Astrocyte of the cerebellum (primary cell): ENCODE measurements around the gene SCUBE2.

Source experiments
- DNase-seq: peaks from one replicate; pipeline ENCODE4 v3.0.0-alpha.2; 2011; ENCODE audit warnings: low read depth
- H3K4me3 ChIP-seq: 2 replicates; pipeline ENCODE4 v1.5.1; 2011; ENCODE audit warnings: mild to moderate bottlenecking, low read depth, low read length, moderate library complexity
- in situ Hi-C: cut with HindIII; loops from 2 replicates; pipeline ENCODE4 v1.10.0; 2017; ENCODE audit warnings: low sequenced_read_pairs
- TF ChIP-seq, protein P1 (sequence below): IDR thresholded peaks from 2 replicates; pipeline ENCODE4 v1.5.1; 2012; ENCODE audit warnings: low read length, low read depth, moderate library complexity, mild to moderate bottlenecking; ENCODE audit errors: missing control alignments

Gene SCUBE2

DNA sequence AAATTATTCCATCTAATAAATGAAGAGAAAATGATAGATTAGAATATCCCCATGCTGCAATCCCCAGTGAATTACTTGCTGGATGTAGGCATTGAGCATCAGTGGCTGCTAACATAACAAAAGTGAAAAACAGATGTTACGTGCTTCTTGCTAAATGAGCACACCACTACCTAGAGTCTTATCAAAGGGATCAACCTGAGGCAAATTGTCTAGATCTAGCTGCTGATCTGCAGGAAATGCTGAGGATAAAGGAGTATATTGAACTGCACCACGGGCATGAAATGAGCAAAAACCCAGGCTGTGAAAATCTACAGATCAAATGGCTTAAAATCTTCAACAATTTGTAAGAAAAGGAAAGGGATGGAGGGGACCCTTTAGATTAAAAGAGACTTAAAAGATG is 45.3 kb upstream of the SCUBE2 start:
- H3K4me3 ChIP-seq, result no peak overlapping the region
- in situ Hi-C loops, result no loop called here
- TF ChIP-seq, protein P1, sequence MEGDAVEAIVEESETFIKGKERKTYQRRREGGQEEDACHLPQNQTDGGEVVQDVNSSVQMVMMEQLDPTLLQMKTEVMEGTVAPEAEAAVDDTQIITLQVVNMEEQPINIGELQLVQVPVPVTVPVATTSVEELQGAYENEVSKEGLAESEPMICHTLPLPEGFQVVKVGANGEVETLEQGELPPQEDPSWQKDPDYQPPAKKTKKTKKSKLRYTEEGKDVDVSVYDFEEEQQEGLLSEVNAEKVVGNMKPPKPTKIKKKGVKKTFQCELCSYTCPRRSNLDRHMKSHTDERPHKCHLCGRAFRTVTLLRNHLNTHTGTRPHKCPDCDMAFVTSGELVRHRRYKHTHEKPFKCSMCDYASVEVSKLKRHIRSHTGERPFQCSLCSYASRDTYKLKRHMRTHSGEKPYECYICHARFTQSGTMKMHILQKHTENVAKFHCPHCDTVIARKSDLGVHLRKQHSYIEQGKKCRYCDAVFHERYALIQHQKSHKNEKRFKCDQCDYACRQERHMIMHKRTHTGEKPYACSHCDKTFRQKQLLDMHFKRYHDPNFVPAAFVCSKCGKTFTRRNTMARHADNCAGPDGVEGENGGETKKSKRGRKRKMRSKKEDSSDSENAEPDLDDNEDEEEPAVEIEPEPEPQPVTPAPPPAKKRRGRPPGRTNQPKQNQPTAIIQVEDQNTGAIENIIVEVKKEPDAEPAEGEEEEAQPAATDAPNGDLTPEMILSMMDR, result no peak
- no peak for DNase-seq

DNA sequence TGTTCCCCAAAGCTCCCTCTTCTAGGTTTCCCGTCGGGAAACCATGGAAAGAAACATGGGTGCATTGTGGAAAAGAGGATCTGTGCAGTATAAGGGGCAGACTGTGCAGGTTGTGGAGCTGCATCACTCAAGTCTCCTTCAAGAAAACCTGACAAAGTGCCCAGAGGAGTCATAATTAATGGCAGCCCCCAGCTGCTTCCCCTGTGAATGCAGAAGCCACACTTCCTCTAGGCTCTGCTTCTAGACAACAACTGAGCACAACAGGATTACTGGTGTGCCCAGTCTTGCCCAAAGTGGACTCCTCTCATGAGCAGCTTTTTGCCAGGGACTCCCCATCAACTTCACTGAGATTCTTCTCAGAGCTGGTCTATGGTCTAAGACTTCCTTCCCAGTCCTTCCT is 42.6 kb upstream of the SCUBE2 start:
- in situ Hi-C loops, result no loop called here
- H3K4me3 ChIP-seq, result no peak overlapping the region
- TF ChIP-seq, protein P1, result no peak

DNA sequence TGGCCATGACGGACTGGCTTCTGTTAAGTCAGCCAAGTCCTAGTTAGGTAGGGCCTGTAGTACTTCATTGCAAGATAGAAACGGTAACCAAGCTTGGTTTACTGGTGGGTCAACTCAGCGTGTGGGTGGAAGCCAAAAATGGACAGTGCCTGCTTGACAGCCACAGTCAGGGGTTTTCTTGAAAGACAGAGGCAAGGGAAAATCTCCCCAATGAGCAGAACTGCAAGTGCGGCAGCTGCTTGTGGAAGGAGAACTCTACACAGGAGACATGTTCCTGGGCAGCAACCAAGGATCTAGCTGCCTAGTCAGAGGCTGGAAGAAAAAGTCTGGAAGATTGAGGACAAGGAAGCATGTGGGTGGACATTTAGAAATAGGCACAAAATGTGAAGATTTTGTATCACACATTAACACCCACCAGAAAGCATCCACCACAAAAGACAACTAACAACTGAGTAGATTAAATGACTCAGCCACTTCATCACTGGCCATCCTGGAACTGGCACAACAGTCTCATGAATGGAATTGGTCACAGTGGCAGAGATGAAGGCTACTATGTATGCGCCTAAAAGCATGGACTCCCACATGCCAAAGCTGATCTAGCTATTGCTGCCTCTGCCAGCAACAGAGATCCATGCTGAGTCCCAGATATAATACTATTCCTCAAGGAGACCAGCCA is 40.9 kb upstream of the SCUBE2 start:
- no peak for DNase-seq
- TF ChIP-seq, protein P1, result no peak
- H3K4me3 ChIP-seq, result no peak overlapping the region
- in situ Hi-C loops, result no loop called here

More for the DNA sequence above, 42.6 kb upstream of the SCUBE2 start:
- no peak for DNase-seq

DNA sequence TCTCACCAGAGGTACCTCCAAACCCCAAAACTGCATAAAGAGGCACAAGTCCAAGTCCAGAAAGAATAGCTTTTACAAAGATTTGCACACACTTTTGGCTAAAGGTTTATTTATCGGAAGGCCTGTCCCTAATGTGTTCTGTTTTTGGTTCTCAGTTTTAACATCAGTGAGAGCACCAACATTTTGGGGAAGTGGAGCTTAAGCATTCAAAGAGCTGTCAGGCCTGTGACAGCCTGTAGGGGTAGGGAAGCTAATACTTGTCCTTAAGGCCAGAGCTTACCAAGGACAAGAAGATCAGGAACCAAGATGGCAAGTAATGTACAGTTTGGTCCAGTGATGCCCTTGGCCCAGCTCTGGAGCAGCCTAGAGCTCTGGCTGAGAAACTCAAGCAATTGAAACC is 38.9 kb upstream of the SCUBE2 start:
- in situ Hi-C loops, result no loop called here
- no peak for DNase-seq
- H3K4me3 ChIP-seq, result no peak overlapping the region
- TF ChIP-seq, protein P1, result no peak

DNA sequence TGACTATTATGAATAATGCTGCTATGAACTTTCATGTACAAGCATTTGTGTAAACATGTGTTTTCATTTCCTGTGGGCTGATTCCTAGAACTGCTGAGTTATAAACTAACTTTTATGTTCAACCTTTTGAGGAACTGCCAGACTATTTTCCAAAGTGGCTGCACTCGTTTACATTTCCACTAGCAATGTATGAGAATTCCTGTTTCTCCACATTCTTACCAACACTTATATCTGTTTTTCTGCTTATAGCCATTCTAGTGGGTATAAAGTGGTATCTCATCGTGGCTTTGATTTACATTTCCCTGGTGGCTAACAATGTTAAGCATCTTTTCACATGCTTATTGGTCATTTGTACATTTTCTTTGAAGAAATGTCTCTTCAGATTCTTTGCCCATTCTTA is 35.2 kb upstream of the SCUBE2 start:
- no peak for DNase-seq
- TF ChIP-seq, protein P1, result no peak
- H3K4me3 ChIP-seq, result no peak overlapping the region
- in situ Hi-C loops, result no loop called here

DNA sequence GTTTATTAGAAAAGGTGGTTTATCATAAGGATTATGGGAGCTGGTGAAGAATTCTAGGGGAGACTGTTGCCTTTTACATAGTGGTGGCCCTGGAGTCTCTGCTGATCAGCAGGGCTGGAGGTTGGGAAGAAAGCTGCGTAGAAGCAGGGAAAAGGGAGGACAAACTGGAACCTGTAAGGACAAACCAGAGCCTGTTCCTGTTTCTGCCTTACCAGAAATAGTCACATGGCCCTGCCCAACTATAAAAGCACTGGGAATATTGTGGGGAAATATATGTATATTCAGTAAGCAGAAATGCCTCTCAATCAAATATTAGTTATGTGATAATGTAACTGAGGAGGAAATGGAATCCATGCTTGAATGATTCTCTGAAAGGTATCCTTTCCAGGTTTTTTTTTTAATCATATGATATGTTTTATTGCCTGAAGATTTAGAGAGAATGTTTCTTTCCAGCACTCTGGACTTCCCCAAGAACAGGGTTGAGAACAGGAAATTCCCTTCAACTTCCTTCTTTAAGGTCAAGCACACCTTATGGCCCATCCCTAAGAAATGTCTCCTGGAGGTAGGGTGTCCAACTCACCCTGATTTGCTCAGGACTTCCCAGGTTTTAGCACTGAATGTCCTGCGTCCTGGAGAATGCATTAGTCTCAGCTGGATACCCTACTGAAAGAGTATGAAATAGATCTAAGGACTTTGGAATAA is 33.9 kb upstream of the SCUBE2 start:
- H3K4me3 ChIP-seq, result no peak overlapping the region
- TF ChIP-seq, protein P1, result no peak
- no peak for DNase-seq
- in situ Hi-C loops, result no loop called here
